ENCODE measurements around the gene RBM33. TPM values are rescaled to one million over a fixed set of nuclear protein-coding genes. Genes with fewer than 3 reads are reported as not detected.
"Not testable (repeated sequence)": the region's sequence is repeated elsewhere in the genome, so short reads cannot be mapped to it uniquely, and the experiment has no call there.

The RBM33 gene
- total RNA-seq, 1 donor: 23.7 TPM

DNA sequence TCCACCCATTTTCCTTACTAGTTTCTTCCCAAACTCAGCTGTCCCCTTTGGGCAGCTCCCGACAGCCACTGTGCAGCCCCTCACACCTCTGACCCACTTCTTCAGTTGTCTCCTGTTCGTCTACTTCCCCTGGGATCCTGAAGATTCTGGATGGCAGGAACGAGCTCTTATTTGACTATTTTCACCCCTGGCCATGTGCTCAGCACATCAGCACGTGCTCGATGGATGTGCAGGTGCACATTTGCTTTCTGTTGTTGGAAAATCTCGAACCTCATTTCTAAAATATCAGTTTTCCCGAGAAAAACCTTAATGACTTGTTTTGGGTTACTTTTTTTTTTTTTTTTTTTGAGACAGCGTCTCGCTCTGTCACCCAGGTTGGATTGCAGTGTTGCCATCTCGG, 31.8 kb upstream of the RBM33 start:
- H3K4me3 ChIP-seq (ENCODE audit: low read depth, low read length): no peak overlapping the region
- TF ChIP-seq, protein P1, sequence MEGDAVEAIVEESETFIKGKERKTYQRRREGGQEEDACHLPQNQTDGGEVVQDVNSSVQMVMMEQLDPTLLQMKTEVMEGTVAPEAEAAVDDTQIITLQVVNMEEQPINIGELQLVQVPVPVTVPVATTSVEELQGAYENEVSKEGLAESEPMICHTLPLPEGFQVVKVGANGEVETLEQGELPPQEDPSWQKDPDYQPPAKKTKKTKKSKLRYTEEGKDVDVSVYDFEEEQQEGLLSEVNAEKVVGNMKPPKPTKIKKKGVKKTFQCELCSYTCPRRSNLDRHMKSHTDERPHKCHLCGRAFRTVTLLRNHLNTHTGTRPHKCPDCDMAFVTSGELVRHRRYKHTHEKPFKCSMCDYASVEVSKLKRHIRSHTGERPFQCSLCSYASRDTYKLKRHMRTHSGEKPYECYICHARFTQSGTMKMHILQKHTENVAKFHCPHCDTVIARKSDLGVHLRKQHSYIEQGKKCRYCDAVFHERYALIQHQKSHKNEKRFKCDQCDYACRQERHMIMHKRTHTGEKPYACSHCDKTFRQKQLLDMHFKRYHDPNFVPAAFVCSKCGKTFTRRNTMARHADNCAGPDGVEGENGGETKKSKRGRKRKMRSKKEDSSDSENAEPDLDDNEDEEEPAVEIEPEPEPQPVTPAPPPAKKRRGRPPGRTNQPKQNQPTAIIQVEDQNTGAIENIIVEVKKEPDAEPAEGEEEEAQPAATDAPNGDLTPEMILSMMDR (IDR thresholded peaks at IDR 0.05; ENCODE audit: insufficient read depth, low read depth, low read length): no peak
- DNase-seq (ENCODE audit: low read depth): no peak

DNA sequence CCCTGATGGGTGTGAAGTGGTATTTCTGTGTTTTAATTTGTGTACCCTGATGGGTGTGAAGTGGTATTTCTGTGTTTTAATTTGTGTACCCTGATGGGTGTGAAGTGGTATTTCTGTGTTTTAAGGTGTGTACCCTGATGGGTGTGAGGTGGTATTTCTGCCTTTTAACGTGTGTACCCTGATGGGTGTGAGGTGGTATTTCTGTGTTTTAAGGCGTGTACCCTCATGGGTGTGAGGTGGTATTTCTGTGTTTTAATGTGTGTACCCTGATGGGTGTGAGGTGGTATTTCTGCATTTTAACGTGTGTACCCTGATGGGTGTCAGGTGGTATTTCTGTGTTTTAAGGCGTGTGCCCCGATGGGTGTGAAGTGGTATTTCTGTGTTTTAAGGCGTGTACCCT, 29.4 kb upstream of the RBM33 start:
- H3K4me3 ChIP-seq (ENCODE audit: low read depth, low read length); DNase-seq (ENCODE audit: low read depth): not testable (repeated sequence)

DNA sequence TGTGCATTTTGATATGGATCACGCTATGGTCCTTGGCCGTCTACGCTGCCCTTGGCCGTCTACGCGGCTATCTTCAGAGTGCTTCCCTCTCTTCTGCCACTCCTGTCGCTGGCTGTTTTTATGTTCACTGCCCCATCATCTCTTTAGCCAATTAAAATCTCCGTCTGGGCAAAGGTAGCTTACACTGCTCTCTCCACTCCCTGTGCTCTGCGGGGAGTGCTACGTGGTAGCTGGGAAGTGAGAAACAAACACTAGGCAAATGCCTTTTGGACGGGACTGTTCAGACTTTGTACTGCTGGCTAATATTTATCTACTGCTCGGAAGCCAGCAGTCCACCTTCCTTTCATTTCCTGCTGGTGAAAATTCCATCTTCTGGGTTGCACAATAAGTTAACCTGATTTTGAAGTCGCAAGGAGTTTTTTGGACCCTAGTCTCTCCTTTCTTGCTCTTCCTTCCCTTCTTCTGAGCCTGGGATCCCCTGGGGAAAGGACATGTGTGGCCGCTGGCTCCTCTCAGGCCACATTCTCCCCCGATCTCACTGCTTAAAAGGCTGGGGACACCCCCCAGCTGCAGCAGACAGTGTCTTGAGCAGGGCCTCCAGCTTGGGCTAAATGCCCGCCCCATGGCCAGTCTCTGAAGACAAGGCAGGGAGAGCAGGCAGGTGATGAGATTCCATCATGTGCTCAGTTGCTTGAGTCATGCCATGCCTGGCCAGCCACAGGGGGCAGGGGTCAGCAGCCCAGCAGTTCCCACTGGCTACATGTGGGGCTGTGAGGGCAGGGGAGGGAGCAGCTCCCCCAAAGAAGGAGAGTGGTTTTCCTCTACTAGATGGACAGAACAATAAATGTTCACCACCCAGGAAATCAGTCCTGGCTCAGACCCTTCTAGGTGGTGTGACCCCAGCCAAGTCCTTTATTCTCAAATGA, 25.5 kb upstream of the RBM33 start:
- H3K4me3 ChIP-seq (ENCODE audit: low read depth, low read length): no peak overlapping the region
- TF ChIP-seq, protein P1 (IDR thresholded peaks at IDR 0.05; ENCODE audit: insufficient read depth, low read depth, low read length): no peak
- DNase-seq (ENCODE audit: low read depth): peak; percentile 28

DNA sequence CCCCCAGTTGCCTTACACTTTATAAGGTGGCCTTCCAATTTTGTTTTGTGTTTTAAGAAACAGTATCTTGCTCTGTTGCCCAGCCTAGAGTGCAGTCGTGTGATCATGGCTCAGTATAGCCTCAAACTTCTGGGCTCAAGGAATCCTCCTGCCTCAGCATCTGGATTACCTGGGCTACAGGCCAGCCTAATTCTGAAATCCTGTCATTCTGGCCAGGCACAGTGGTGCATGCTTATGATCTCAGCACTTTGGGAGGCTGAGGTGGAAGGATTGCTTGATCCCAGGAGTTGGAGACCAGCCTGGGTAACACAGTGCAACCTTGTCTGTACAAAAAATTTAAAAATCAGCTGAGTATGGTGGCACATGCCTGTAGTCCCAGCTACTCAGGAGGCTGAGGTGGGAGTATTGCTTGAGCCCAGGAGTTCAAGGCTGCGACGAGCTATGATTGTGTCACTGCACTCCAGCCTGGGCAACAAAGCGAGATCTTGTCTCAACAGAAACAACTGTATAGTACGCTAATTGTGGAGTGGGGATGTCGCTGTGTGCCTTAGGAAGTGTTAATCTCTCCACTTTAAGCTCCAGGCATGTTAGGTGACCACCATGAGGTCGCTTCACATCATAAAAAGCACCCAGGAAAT, 24.7 kb upstream of the RBM33 start:
- no peak overlapping the region for H3K4me3 ChIP-seq (ENCODE audit: low read depth, low read length)
- TF ChIP-seq, protein P1 (IDR thresholded peaks at IDR 0.05; ENCODE audit: insufficient read depth, low read depth, low read length): no peak
- no peak for DNase-seq (ENCODE audit: low read depth)

DNA sequence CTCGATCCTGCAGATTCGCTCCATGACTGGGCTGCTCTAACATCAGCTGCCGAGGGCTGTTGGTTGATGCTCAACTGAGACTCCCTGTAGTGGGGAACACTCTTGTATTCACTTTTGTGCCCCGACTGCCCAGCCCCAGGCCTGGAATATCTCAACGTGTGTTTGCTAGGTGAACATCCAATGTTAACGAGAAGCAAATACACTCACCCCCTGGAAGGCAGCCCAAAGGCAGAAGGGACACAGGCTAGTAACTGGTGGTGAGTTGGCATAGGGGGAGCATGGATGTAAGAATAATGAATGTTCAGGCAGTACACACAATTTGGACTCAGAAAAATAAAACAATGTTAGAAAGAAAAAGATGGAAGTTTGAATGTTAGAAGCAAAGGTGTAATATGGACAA, 24.0 kb upstream of the RBM33 start:
- no peak overlapping the region for H3K4me3 ChIP-seq (ENCODE audit: low read depth, low read length)
- no peak for DNase-seq (ENCODE audit: low read depth)
- TF ChIP-seq, protein P1 (IDR thresholded peaks at IDR 0.05; ENCODE audit: insufficient read depth, low read depth, low read length): no peak

DNA sequence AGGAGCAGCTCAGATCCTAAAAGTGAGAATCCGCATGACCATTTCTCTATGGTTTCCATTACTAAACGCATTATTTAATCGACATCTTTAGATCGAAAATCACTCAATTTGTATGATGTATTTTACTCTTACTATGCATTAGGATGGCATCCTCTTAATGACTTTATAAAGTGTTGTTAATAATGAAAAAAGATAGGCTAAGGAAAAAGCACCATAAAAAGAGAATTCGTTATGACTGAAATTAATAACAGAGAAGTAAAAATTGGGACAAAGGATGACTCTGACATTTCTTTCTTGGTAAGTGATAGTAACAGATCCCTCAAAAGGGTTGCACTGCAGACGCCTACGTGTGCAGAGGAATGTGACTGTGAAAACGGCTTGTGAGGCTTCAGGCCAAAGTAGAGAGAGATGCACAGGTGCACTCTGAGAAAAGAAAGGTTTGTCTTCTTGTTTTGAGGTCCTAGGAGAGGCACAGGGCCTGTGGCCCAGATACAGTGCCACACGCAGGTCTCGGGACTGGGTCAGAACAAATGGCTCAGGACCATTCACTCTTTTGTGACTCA, 23.0 kb upstream of the RBM33 start:
- no peak overlapping the region for H3K4me3 ChIP-seq (ENCODE audit: low read depth, low read length)
- no peak for DNase-seq (ENCODE audit: low read depth)
- TF ChIP-seq, protein P1 (IDR thresholded peaks at IDR 0.05; ENCODE audit: insufficient read depth, low read depth, low read length): no peak

DNA sequence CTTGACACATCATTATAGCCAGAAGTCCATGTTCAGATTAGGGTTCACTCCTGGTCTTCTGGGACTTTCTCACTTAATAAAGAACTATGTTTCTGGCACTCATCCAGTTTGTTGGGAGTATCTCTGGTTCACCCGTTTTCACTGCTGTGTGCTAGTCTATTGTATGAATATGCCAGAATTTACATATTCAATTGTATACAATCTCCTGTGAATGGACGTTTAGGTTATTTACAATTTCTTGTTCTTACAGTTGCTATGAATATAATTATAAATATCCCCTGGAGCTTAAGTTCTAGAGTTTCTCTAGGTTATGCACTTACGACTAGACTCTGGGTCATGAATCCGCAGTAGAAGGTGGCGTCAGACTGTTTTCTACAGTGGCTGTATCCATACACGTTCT, 20.0 kb upstream of the RBM33 start:
- H3K4me3 ChIP-seq (ENCODE audit: low read depth, low read length): no peak overlapping the region
- TF ChIP-seq, protein P1 (IDR thresholded peaks at IDR 0.05; ENCODE audit: insufficient read depth, low read depth, low read length): no peak
- DNase-seq (ENCODE audit: low read depth): no peak

Data from fibroblast of villous mesenchyme (primary cell).